ENCODE results near the gene SBNO2.

The SBNO2 gene

DNA sequence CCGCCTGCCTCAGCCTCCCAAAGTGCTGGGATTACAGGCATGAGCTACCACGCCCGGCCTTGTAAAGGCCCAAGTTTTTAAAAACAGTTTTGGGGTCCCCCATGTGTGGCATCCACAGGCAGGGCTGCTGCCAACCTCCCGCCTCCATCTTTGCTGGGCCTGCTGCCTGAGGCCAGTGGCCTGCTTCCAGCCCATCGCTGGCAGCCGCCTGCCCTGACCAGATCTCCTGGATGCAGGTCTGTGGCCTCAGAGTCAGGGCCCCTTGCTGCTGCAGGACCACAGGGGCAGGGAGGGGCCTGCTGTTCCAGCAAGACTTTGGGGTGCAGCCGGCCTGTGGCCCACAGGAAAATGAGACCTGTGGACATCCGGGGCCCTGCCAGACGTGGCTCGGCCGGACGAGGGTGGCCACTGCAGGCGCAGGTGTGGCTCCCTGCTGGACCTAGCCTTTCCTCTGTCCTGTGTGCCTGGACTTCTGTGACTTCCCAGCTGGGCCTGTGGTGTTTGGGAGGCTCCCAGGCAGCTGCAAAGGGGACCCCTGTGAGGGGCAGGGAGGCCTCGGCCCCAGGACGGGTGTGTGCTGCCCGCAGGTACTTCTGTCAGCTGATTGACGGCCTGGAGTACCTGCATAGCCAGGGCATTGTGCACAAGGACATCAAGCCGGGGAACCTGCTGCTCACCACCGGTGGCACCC is 45.9 kb upstream of the SBNO2 start:
- no peaks in the 10 kb centered on the region for H3K4me1 ChIP-seq (ENCODE audit: insufficient read depth, low read length, poor library complexity, severe bottlenecking)
- H3K27me3 ChIP-seq (ENCODE audit: insufficient read depth, low read length, poor library complexity, severe bottlenecking) = no peaks in the 10 kb centered on the region
- peaks cover 19% of the 10 kb centered on the region; the same call in 1 of the 2 replicates for H3K36me3 ChIP-seq (ENCODE audit: insufficient read depth, low read length)
- H3K9me3 ChIP-seq (ENCODE audit: insufficient read depth, low read depth, low read length) = no peaks in the 10 kb centered on the region
- H4K20me1 ChIP-seq (ENCODE audit: insufficient read depth, low read length, poor library complexity, severe bottlenecking) = peaks cover 14% of the 10 kb centered on the region
- peaks cover 45% of the 10 kb centered on the region; the same call in 1 of the 2 replicates for H3K79me2 ChIP-seq (ENCODE audit: insufficient read depth, low read length)
- H3K4me2 ChIP-seq (ENCODE audit: low read depth, low read length, poor library complexity, severe bottlenecking) = no peak overlapping the region
- no peaks in the 10 kb centered on the region for H3F3A ChIP-seq (ENCODE audit: low read depth)
- no peak overlapping the region for H3K4me3 ChIP-seq (ENCODE audit: low read length, poor library complexity, severe bottlenecking)
- H3K9me2 ChIP-seq (replicated peaks; ENCODE audit: low read depth, low read length) = no peaks in the 10 kb centered on the region
- no peak overlapping the region for H2AFZ ChIP-seq (ENCODE audit: low read length)
- TF ChIP-seq, protein P1, sequence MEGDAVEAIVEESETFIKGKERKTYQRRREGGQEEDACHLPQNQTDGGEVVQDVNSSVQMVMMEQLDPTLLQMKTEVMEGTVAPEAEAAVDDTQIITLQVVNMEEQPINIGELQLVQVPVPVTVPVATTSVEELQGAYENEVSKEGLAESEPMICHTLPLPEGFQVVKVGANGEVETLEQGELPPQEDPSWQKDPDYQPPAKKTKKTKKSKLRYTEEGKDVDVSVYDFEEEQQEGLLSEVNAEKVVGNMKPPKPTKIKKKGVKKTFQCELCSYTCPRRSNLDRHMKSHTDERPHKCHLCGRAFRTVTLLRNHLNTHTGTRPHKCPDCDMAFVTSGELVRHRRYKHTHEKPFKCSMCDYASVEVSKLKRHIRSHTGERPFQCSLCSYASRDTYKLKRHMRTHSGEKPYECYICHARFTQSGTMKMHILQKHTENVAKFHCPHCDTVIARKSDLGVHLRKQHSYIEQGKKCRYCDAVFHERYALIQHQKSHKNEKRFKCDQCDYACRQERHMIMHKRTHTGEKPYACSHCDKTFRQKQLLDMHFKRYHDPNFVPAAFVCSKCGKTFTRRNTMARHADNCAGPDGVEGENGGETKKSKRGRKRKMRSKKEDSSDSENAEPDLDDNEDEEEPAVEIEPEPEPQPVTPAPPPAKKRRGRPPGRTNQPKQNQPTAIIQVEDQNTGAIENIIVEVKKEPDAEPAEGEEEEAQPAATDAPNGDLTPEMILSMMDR (conservative IDR thresholded peaks at IDR 0.05; ENCODE audit: low read length) = no peak
- no peak for TF ChIP-seq EZH2phosphoT487 (IDR thresholded peaks at IDR 0.05; ENCODE audit: borderline replicate concordance)
- no peak overlapping the region for H3K9ac ChIP-seq (ENCODE audit: low read depth, low read length, poor library complexity, severe bottlenecking)

DNA sequence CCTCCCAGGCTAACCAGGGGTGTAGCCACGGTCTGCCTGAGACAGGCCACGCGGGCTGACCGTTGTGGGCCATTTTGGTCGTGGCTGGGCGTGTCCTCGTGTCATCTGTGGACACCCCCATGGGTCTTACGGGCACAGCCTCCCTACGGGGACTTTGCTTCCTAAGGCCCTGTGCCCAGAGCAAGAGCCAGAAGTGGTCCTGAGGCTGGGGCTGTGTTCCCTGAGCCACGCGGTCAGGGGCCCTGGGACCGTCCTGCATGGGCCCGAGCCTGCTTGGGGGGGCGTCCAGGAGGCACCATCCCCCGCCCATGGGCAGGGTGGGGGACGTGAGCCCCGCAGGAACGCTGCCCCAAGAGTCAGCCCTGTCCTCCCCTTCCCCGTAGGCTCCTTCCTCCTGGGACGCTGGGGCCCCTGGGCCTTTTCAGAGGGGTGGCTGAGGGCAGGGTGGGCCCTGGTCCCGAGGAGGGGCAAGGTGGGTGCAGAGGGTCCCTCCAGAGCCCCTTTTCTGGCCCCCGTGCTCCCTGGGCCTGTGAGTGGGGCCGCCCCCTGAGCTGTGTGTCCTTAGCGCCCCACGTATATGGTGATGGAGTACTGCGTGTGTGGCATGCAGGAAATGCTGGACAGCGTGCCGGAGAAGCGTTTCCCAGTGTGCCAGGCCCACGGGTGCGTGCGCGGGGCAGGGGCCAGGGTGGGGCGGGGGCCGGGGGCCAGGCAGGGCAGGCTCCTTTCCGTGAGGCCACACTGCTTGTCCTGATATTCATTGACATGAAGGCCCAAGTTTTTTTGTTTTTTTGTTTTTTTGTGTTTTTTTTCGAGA is 44.9 kb upstream of the SBNO2 start:
- peaks cover 19% of the 10 kb centered on the region; the same call in 1 of the 2 replicates for H3K36me3 ChIP-seq (ENCODE audit: insufficient read depth, low read length)
- H3K9me3 ChIP-seq (ENCODE audit: insufficient read depth, low read depth, low read length) = no peaks in the 10 kb centered on the region
- peaks cover 54% of the 10 kb centered on the region for H3K79me2 ChIP-seq (ENCODE audit: insufficient read depth, low read length)
- H3K4me2 ChIP-seq (ENCODE audit: low read depth, low read length, poor library complexity, severe bottlenecking) = no peak overlapping the region
- no peak overlapping the region for H2AFZ ChIP-seq (ENCODE audit: low read length)
- H3K9ac ChIP-seq (ENCODE audit: low read depth, low read length, poor library complexity, severe bottlenecking) = no peak overlapping the region
- H4K20me1 ChIP-seq (ENCODE audit: insufficient read depth, low read length, poor library complexity, severe bottlenecking) = peaks cover 24% of the 10 kb centered on the region
- TF ChIP-seq, protein P1 (conservative IDR thresholded peaks at IDR 0.05; ENCODE audit: low read length) = no peak
- TF ChIP-seq EZH2phosphoT487 (IDR thresholded peaks at IDR 0.05; ENCODE audit: borderline replicate concordance) = no peak
- peaks cover 3% of the 10 kb centered on the region for H3K4me1 ChIP-seq (ENCODE audit: insufficient read depth, low read length, poor library complexity, severe bottlenecking)
- H3K9me2 ChIP-seq (replicated peaks; ENCODE audit: low read depth, low read length) = no peaks in the 10 kb centered on the region
- no peak overlapping the region for H3K4me3 ChIP-seq (ENCODE audit: low read length, poor library complexity, severe bottlenecking)
- no peaks in the 10 kb centered on the region for H3F3A ChIP-seq (ENCODE audit: low read depth)
- no peaks in the 10 kb centered on the region for H3K27me3 ChIP-seq (ENCODE audit: insufficient read depth, low read length, poor library complexity, severe bottlenecking)

- peaks cover 69% of the 10 kb centered on the region for H3K79me2 ChIP-seq (ENCODE audit: insufficient read depth, low read length)
- H2AFZ ChIP-seq (ENCODE audit: low read length) = no peak overlapping the region
- H3K27me3 ChIP-seq (ENCODE audit: insufficient read depth, low read length, poor library complexity, severe bottlenecking) = no peaks in the 10 kb centered on the region
- no peaks in the 10 kb centered on the region for H3K9me3 ChIP-seq (ENCODE audit: insufficient read depth, low read depth, low read length)
- no peak overlapping the region for H3K4me2 ChIP-seq (ENCODE audit: low read depth, low read length, poor library complexity, severe bottlenecking)
- no peak overlapping the region for H3K9ac ChIP-seq (ENCODE audit: low read depth, low read length, poor library complexity, severe bottlenecking)
- TF ChIP-seq, protein P1 (conservative IDR thresholded peaks at IDR 0.05; ENCODE audit: low read length) = no peak
- no peak for TF ChIP-seq EZH2phosphoT487 (IDR thresholded peaks at IDR 0.05; ENCODE audit: borderline replicate concordance)
- H3K4me3 ChIP-seq (ENCODE audit: low read length, poor library complexity, severe bottlenecking) = no peak overlapping the region
- peaks cover 11% of the 10 kb centered on the region for H3K4me1 ChIP-seq (ENCODE audit: insufficient read depth, low read length, poor library complexity, severe bottlenecking)
- H3K36me3 ChIP-seq (ENCODE audit: insufficient read depth, low read length) = peaks cover 19% of the 10 kb centered on the region; the same call in 1 of the 2 replicates
- H3K9me2 ChIP-seq (replicated peaks; ENCODE audit: low read depth, low read length) = no peaks in the 10 kb centered on the region
- peaks cover 33% of the 10 kb centered on the region for H4K20me1 ChIP-seq (ENCODE audit: insufficient read depth, low read length, poor library complexity, severe bottlenecking)
- no peaks in the 10 kb centered on the region for H3F3A ChIP-seq (ENCODE audit: low read depth)
Observed at GRCh38 chr19:1217366-1217765, 43.3 kb upstream of the SBNO2 start.

Measured in Loucy (cell line).